GM19239 (cell line): ENCODE data around the gene POMT2.
A peak's percentile ranks its signal among the peaks of the same experiment; 100 is the strongest.
"Not testable (repeated sequence)": the region's sequence is repeated elsewhere in the genome, so short reads cannot be mapped to it uniquely, and the experiment has no call there.

Experiments used
- DNase-seq: peaks from one replicate; pipeline ENCODE4 v3.0.0; 2011; ENCODE audit warnings: low spot score; ENCODE audit not compliant: insufficient read length
- FAIRE-seq: peaks from 2 replicates; lab custom pipeline; 2011; peaks lifted over from hg19 to GRCh38; lab: Jason Lieb, UNC

POMT2 gene

GRCh38 chr14:77303417-77304156, 17.1 kb downstream of the POMT2 start:
- no peak for FAIRE-seq
- no peak for DNase-seq

GRCh38 chr14:77302926-77303325, 17.8 kb downstream of the POMT2 start:
- FAIRE-seq (no peak), DNase-seq (no peak)

- DNase-seq, result peak; percentile 59
- peak; percentile 90 for FAIRE-seq
Observed at GRCh38 chr14:77301103-77301502, 19.6 kb downstream of the POMT2 start.

- DNase-seq (no peak), FAIRE-seq (no peak)
Observed at GRCh38 chr14:77299771-77300170, 20.9 kb downstream of the POMT2 start.

GRCh38 chr14:77296906-77297305, 23.8 kb downstream of the POMT2 start:
- FAIRE-seq (no peak), DNase-seq (no peak)

- DNase-seq (no peak), FAIRE-seq (no peak)
Observed at GRCh38 chr14:77296155-77296554, 24.5 kb downstream of the POMT2 start.

- DNase-seq (no peak), FAIRE-seq (no peak)
Observed at GRCh38 chr14:77290705-77291104, 30.0 kb downstream of the POMT2 start.

- no peak for FAIRE-seq
- DNase-seq, result no peak
Observed at GRCh38 chr14:77286576-77286975, 34.1 kb downstream of the POMT2 start.

- FAIRE-seq (no peak), DNase-seq (no peak)
Observed at GRCh38 chr14:77284466-77284865, 36.2 kb downstream of the POMT2 start.

GRCh38 chr14:77284066-77284465, 36.6 kb downstream of the POMT2 start:
- FAIRE-seq (no peak), DNase-seq (no peak)

- FAIRE-seq, result no peak
- no peak for DNase-seq
Observed at GRCh38 chr14:77281852-77282410, 38.8 kb downstream of the POMT2 start.

GRCh38 chr14:77280921-77281320, 39.8 kb downstream of the POMT2 start:
- not testable (repeated sequence) for FAIRE-seq, DNase-seq

- DNase-seq (no peak), FAIRE-seq (no peak)
Observed at GRCh38 chr14:77279719-77280118, 41.0 kb downstream of the POMT2 start.

- FAIRE-seq (no peak), DNase-seq (no peak)
Observed at GRCh38 chr14:77278461-77279230, 42.0 kb downstream of the POMT2 start.

GRCh38 chr14:77276959-77277358, 43.7 kb downstream of the POMT2 start:
- DNase-seq, result no peak
- no peak for FAIRE-seq

- FAIRE-seq (no peak), DNase-seq (no peak)
Observed at GRCh38 chr14:77276295-77276935, 44.3 kb downstream of the POMT2 start.

- DNase-seq (no peak), FAIRE-seq (no peak)
Observed at GRCh38 chr14:77275601-77276017, 45.1 kb downstream of the POMT2 start.

GRCh38 chr14:77275041-77275580, 45.6 kb downstream of the POMT2 start:
- FAIRE-seq (no peak), DNase-seq (no peak)

GRCh38 chr14:77273796-77274195, 46.9 kb downstream of the POMT2 start:
- FAIRE-seq (no peak), DNase-seq (no peak)

GRCh38 chr14:77272261-77272660, 48.4 kb downstream of the POMT2 start:
- FAIRE-seq, result no peak
- DNase-seq, result no peak
